ENCODE results near the gene NCAM1.

- TF ChIP-seq CTCF (IDR thresholded peaks at IDR 0.05; ENCODE audit: insufficient read depth, low read length, poor library complexity, severe bottlenecking): no peak
- TF ChIP-seq EZH2phosphoT487 (conservative IDR thresholded peaks at IDR 0.05; ENCODE audit: low read length): no peak
These were observed 53.3 kb downstream of the NCAM1 start for GRCh38 chr11:113014262-113015097.

Data from SU-DHL-6 (cell line).